B cell (primary cell): ENCODE measurements around the gene SPRR3.

Source experiments
- EZH2 ChIP-seq: IDR thresholded peaks from 2 replicates; pipeline ENCODE4 v1.6.1; 2012; ENCODE audit warnings: borderline replicate concordance, low read depth, mild to moderate bottlenecking, moderate library complexity, low read length; ENCODE audit not compliant: insufficient read depth, poor library complexity, severe bottlenecking
- TF ChIP-seq, protein P1 (sequence below): fragments of 200-600 bp; IDR thresholded peaks from one replicate; pipeline ENCODE4 v1.8.0; 2022; ENCODE audit warnings: antibody characterized with exemption, mild to moderate bottlenecking

DNA sequence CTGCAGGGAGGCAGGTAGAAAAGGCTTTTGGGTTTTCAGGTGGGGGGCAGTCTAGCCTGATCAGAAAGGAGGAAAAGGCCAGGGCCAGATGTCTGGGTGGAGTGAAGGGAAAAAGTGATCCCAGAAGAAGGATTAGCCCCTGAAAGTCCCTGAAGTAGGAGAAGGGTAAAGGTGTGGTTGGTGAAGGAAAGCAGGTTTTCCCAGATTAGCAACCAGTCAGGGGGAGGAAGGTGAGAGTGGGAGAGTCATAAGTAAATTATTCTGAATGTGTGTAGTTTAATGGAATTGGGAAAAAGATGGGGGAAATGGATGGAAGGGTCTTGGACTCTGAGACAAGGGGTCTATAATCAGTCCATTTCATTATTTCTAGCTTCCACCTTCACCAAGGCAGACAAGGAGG lies 18.3 kb upstream of the SPRR3 start:
- no peak for TF ChIP-seq EZH2
- TF ChIP-seq, protein P1, sequence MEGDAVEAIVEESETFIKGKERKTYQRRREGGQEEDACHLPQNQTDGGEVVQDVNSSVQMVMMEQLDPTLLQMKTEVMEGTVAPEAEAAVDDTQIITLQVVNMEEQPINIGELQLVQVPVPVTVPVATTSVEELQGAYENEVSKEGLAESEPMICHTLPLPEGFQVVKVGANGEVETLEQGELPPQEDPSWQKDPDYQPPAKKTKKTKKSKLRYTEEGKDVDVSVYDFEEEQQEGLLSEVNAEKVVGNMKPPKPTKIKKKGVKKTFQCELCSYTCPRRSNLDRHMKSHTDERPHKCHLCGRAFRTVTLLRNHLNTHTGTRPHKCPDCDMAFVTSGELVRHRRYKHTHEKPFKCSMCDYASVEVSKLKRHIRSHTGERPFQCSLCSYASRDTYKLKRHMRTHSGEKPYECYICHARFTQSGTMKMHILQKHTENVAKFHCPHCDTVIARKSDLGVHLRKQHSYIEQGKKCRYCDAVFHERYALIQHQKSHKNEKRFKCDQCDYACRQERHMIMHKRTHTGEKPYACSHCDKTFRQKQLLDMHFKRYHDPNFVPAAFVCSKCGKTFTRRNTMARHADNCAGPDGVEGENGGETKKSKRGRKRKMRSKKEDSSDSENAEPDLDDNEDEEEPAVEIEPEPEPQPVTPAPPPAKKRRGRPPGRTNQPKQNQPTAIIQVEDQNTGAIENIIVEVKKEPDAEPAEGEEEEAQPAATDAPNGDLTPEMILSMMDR, result no peak
